Activated CD4-positive, alpha-beta T cell treated with anti-CD3 and anti-CD28 coated beads, Interleukin-2, amount 50 U/mL, for 24 hours (primary cell): ENCODE measurements around the gene OR8D2.

Experiments
- DNase-seq, 2 donors: peaks; one replicate each; pipeline ENCODE4 v3.0.0-alpha.2; 2020; ENCODE audit warnings: low read depth in 1 of 2, low spot score in 1 of 2

OR8D2 gene, protein sequence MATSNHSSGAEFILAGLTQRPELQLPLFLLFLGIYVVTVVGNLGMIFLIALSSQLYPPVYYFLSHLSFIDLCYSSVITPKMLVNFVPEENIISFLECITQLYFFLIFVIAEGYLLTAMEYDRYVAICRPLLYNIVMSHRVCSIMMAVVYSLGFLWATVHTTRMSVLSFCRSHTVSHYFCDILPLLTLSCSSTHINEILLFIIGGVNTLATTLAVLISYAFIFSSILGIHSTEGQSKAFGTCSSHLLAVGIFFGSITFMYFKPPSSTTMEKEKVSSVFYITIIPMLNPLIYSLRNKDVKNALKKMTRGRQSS

DNA sequence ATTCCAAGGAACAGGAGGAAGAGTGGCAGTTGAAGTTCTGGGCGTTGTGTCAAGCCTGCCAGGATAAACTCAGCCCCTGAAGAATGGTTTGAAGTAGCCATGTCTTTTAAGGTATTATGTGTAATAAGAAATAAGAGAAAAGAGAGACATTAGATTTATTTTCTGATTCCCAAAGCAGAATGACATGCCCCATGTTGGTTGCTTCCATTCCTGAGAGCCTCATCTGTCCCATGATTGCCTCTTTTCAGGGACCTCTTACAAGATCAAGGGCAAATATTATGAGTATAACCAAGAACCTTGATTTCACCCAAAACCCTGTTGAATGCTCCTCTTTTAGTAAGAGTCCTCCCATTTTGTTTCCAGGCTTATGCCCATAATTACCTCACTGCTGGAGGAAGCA, at the start of gene OR8D2:
OR8D2 (minus strand) TSS at position 101 of the 400 bp plus-strand sequence; CDS start at position 101, 0 bp downstream.
- DNase-seq = no peak

DNA sequence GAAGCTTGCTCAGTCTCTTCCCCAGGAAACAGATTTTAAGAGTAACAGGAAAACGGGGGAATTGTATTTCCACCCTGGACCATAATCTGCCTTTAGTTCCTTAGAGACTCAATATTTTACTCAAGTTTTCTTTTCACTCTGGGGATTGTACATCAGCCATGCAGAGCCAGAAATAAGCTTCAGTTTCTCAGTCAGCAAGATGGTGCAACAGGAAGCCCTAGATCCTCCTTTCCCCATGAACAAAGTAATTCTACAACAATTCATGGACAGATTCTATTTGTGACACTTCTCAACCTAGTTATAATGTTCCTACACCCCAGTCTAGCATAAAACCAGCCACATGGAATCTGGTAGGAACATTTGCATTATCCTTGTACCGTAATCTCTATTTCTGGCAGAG, 39.6 kb upstream of the OR8D2 start:
- no peak for DNase-seq

DNA sequence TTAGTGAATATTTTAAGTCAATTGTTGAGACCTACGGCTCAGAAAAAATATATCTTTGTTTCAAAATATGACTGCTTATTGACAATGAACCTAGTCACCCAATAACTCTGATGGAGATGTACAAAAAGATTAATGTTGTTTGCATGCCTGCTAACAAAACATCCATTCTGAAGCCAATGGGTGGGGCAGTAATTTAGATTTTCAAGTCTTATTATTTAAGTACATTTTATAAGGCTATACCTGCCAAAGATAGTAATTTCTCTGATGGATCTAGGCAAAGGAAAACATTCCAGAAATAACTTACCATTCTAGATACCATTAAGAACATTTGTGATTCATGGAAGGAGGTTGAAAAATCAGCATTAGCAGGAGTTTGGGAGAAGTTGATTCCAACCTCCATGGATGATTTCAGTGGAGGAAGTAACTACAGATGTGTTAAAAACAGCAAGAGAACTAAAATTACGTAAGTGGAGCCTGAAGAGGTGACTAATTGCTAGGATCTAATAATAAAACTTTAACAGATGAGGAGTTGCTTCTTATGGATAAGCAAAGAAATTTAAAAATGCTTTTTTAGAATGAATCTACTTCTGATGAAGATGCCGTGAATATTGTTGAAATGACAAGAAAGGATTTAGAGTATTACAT, 26.4 kb upstream of the OR8D2 start:
- DNase-seq = no peak

DNA sequence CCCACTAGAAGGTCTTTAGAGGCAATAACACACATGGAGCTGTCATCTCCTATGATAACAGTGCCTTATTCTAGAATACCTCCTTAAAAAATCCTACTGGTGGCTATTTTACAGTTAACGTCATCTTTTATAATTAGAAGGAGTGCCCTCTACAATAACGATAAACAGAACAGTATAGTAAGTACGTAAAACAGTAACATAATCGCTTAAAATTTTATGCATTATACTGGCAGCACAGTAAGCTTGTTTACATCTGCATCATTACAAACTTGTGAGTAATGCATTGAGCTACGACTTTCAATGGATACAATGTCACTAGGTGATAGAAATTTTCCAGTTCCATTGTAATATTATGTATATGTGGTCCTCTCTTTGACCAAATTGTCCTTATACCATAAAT, 24.3 kb upstream of the OR8D2 start:
- DNase-seq = no peak

DNA sequence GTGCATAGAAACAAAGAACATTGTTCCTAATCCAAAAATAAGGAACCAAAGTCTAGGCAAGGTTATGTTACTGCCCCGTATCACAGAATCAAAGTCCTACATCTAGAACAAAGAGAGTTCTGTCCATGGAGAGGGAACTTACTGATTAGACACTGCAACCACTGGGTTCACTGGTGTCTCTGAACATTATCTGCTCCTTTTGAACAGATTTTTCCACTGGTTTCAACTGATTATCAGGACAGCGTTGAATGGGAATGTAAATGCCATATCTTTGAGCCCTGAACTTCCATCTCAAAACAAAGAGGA, 20.1 kb upstream of the OR8D2 start:
- DNase-seq = no peak

DNA sequence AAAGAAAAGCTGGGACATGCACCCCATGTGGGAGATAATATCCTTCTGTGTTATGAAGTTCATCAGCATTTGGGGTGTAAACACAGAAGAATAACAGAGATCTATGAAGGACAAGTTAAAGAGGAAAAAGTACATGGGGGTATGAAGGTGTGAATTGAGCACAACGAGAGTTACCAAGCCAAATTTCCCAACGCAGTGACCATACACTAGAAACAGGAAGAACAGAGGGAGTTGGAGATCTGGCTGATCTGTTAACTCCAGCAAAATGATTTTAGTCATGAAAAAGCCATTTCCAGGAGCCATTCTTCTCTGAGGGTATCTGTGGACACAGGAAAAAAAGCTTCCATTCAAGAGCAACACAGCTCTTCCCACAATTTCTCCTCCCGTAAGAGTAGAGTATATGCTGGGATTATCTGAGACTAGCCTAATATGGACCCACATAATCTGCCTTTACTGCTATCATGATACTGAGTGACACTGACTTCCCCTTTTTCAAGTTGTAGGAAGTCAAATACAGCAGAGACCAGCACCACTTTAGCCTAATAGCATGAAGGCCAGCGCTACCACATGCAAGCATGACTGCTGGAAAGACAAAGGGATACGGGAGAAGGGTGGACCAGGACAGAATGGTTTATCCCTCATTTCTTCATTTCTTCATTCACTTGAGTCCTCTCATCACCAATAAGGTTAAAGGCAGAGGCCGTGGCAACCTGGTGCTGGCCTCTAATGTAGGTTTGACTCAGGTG, 19.6 kb upstream of the OR8D2 start:
- no peak for DNase-seq

DNA sequence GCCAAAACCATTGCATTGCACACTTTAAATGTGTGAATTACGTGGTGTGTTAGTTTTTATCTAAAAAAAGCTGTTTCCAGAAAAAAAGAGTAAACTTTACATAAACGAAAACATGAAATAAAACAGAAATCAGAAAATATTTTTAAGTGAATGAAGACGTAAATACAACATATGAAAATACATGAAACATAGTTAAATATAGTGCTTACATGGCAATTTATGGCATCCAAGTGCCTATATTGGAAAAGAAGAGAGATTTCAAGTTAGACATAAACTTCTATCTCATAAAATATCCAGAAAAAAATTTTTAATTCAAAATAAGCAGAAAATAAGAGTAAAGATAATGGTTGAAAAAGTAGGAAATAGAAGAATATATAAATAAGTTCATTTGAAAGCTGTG, 11.9 kb upstream of the OR8D2 start:
- DNase-seq = no peak

DNA sequence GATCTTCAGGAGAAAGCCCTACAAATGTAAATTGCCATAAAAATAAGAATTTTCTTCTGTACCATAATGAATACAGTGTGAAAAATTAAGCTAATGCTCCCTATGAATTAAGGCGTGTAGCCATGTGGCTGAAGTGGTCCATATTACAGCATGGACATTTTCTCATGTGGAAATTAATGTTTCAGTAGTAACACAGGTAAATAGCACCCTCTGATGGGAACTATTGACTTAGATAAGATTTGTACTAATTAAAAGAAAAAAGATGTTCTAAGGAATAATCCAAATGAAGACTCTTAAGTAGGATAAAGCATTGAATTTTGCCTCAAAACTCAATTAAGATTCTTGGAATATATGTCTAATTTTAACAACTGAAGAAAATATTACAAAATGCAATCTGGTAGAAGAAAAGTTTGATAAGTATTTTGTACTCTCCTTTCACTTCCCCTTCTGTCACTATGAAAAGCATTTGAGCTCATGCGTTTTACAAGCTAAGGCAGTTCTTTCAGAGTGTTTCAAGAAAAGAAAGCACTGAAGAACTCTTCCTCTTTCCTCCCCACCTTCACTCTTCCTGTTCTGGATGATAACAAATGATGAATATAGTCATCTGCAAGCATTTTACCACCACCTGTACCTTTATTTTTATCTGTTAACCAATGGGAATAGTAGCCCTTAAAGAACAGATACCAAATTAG, 9.9 kb upstream of the OR8D2 start:
- no peak for DNase-seq

DNA sequence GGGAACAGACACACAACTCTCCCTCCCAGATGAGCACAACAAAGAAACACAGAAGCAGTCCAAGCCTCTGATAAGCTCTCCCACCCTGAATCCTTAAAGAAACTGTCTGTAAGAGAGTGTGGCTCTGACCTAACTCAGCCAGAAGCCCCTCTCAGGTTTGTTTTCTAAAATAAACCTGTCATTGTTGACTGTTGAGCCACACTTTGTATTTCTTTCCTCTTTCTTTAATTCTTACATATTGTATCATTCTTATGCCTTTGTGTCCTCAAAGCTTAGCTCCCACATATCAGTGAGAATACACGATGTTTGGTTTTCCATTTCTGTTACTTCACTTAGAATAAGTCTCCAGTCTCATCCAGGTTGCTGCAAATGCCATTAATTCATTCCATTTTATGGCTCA, 7.8 kb upstream of the OR8D2 start:
- DNase-seq = no peak

DNA sequence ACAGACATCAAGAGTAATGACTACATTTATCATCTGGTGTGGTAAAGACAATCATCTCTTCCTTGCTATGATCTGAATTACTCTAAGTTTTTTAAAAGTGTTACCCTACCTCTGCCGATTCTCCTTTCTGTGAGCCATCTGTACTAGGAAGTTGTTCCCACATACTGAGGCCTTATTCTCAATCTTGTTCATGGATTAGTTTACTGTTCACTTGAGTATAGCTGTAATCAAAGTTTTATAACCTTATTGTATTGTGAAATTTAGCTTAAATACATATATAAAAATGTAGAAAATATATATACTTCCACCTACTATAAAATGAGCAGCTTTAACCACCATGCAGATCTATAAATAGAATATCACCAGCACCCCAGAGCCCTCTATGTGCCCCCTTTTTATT, 2.4 kb upstream of the OR8D2 start:
- DNase-seq = no peak

DNA sequence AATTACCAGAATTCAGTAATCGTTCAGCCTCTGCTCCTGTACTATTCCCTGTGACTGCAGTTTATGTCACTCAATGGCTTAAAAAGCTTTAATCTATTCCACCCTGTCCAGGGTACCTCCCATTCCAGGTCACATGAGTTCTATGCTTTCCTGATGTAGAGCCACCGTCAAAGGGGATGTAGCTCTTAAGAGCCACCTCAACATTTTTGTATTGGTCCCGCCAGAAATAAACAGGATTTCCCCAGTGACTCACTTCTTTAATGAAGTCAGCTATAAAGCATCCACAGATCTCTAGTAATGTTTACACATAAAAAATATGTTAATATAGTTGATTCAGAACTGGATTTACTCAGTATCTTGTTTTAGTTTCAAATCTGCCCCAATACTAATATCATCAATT, 4.9 kb downstream of the OR8D2 start:
- DNase-seq = no peak

DNA sequence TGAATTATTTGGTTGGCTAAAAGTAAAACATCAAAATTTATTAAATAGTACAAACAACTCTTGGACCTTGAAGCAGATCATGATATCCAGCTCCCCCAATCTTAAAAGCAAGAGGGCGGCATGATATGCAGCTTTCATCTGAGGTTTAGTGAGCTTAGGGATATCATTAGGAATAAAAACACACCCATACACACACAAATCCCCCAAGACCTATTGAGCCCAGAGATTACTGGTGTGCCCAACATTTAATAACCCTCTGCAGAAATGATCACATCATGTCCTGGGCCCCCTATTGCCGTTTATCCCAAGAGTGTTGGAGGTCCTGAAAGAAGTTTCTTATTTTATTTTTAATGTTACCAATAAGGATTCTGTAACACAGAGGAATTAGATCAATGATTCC, 6.1 kb downstream of the OR8D2 start, which contains the start of gene OR8D1:
OR8D1 (minus strand) TSS at position 101 of the 400 bp plus-strand sequence. CDS start 3,183 bp downstream, outside the sequence.
- no peak for DNase-seq

DNA sequence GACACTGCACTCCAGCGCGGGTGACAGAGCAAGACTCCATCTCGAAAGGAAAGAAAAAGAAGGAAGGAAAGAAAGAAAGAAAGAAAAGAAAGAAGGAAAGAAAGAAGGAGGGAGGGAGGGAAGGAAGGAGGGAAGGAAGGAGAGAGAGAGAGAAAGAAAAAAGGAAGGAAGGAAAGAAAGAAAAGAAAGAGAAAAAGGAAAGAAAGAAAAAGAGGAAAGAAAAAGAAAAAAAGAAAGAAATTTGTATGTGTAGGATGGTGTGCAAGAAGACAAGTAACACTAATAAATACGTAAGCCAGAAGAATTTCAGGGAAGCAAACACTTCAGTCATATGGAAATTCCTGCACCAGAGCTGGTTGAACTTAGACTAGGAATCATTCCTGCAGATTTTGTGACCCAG, 6.9 kb downstream of the OR8D2 start:
- DNase-seq = no peak

DNA sequence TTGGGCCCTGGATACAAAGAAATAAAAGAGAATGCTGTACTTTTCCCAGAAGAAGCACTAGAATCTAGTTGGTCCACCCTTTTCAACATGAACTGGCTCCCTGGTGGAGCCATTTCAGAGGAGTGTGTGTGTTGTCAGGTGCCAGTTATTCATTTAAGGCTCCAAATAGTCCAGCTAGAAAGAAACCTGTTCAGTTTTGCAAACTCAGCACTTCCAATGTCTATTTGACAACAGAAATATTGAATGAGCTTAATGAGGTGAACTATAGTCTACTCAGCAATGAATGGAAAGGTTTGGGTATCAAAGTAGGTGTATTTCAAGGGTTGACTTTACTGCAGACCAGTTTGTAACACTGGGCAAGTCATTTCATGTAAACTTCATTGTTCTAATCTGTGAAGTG, 8.3 kb downstream of the OR8D2 start:
- DNase-seq = no peak

DNA sequence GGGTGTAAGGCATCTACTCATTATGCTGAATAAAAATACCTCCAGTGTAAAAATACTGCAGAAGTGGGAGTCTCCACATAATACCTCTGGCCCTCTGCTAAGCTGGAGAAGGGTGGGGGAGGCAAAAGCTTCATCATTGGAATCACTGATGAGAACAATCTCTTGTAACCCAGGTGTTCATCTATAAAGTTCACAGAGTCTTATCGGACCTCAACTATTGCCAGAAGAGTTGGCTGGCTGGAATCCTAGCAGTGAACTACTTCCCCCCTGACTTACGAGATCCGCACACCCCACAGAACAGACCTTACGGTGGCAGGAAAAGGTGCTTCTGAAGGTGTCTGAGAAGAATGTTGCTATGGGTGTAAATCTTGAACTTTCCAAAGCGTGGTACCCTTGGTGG, 8.7 kb downstream of the OR8D2 start:
- no peak for DNase-seq

DNA sequence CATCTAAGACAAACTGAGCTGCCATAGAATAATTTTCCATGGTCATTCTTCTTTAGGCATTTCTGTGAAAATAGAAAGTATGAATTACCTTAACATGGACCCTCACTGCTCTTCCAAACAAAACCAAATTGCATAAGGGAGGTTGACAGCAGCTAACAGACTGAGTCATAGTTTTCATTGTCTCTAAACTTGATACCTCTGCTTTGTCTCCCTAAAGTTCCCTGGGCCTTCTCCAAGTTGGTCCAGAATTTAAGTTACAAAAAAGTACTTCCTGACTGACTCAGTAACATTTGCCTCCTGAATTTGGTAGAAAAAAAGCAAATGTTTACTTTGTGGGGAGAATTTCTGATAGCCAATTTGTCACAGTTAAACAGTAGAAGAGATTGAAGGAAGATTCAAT, 9.3 kb downstream of the OR8D2 start:
- no peak for DNase-seq

DNA sequence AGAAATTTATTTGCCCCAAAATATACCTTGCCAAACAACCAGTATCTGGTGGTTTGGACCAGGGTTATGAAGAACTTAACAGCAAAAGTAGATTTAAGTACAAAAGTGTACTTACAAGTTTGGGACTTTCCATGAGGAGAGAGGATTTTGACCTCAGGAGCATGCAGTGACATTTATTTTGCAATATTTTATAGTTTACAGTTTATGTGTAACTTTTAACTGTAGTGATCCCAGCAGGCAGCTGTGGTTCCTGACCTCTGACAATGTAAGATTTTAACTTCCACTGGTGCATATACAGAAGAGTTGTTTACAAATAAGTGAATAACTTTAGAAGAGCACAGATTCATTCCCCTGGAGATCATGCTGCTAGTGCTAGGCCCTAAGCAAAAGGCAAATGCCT, 12.9 kb downstream of the OR8D2 start:
- DNase-seq = no peak

DNA sequence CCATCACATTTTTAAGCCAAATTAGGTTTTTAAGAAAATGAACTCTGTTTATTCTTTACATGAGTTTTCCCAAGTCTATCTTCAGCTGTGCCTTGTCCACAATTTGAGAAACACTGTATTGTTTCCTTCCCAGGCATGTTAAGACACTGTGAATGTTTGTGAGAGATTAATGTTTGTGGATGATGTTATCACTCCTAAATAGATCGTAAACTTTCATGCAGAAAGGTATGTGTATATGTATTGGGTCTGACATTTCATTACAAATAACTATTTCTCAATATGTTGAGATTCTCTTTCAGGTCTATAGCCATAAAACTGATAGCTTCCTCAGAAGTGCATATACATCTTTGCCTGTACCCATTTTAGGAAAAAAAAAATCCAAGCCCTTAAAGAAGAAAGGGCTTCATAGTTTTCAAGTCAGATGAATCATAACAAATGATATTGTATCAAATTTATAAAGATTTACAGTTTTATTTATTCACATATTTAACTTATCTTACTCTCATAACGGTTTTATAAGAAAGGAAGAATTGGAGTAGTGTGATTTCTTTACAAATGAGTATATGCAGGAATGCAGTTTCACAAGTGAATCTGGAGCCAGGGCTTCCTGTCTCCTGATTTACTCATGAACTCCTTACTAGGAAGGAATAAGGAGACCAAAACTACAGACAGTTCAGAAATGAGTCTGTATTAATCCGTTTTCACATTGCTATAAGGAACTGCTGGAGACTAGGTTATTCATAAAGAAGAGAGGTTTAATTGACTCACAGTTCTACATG, 17.5 kb downstream of the OR8D2 start:
- DNase-seq = no peak

DNA sequence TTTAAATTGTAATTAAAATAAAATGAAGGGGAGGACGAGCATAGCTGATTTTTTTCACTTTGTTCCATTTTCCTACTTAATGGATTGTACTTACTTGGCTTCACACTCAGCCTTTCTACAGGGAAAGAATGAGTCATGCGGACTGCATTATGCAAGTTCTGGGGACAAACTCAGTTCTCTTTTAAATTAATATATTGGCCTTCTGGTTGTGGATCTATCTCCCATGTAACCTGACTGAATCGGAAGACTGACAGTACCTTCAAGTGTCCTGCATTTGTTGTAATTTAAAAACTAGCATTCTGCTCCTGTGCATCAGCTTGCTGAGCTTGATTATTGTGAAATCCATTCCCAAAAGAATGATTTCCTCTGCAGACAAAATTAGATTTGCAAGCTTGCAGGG, 18.4 kb downstream of the OR8D2 start:
- no peak for DNase-seq

DNA sequence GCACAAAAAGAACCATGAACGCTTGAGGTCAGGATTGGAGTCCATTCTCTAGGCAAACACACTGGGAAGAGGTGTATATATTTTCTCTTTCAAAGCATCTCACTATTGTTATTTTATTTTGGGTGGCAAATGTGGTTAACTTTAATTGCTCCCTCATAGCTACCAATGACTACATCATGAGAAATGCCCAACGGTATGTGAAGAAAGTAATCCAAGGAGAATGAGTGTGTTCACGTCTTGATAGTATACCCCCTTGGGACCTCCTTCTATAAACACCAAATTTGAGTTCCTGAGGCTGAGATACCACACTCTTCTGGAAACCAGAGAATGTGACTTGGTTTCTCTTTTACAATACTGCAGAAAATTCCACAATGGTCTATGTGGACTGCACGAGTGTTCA, 22.1 kb downstream of the OR8D2 start:
- DNase-seq = no peak

DNA sequence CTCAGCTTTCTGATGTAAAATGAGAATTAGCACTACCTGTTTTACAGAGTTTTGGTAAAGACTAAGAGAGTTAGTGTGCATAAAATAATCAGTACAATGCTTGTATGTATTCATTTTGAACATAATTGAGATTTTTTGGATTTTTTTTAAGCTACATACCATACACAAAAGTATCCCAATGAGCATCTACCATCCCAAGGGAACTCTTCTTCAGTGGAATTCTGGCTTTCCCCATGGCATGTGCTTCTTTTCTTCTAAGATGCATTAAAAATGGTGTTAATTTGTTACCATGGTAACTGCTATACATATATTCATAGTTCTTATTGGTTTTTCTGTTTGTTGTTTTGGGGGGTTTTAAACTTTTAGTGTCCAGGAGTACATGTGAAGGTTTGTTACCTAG, 24.0 kb downstream of the OR8D2 start:
- DNase-seq = no peak
